ENCODE measurements around the gene TGFBR1. TPM values are rescaled to one million over a fixed set of nuclear protein-coding genes. Genes with fewer than 3 reads are reported as not detected.

The TGFBR1 gene
- total and polyA plus RNA-seq, 10 donors: 8.9 to 60.8 (median 45.4) TPM

- 47 to 74% (median 64%) methylated on average over 2 of the region's 2 CpGs for WGBS, 5 donors
- no peak for TF ChIP-seq POLR2AphosphoS5 (IDR thresholded peaks at IDR 0.05)
- TF ChIP-seq, protein P1, sequence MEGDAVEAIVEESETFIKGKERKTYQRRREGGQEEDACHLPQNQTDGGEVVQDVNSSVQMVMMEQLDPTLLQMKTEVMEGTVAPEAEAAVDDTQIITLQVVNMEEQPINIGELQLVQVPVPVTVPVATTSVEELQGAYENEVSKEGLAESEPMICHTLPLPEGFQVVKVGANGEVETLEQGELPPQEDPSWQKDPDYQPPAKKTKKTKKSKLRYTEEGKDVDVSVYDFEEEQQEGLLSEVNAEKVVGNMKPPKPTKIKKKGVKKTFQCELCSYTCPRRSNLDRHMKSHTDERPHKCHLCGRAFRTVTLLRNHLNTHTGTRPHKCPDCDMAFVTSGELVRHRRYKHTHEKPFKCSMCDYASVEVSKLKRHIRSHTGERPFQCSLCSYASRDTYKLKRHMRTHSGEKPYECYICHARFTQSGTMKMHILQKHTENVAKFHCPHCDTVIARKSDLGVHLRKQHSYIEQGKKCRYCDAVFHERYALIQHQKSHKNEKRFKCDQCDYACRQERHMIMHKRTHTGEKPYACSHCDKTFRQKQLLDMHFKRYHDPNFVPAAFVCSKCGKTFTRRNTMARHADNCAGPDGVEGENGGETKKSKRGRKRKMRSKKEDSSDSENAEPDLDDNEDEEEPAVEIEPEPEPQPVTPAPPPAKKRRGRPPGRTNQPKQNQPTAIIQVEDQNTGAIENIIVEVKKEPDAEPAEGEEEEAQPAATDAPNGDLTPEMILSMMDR (IDR thresholded peaks at IDR 0.05 in 8 of 11, conservative IDR thresholded peaks at IDR 0.05 in 3 of 11): no peak
- no peak for TF ChIP-seq POLR2A (IDR thresholded peaks at IDR 0.05)
Observed at GRCh38 chr9:99155736-99156135, 50.8 kb downstream of the TGFBR1 start.

GRCh38 chr9:99158629-99159028 lies 53.7 kb downstream of the TGFBR1 start:
- H3K36me3 ChIP-seq: peaks cover 0 to 8% (median 0%) of the 10 kb centered on the region in 6 donors
- H3K27ac ChIP-seq: no peak overlapping the region
- peaks cover 0 to 11% (median 1%) of the 10 kb centered on the region in 6 donors for H3K4me1 ChIP-seq
- no peaks in the 10 kb centered on the region for H3K27me3 ChIP-seq (replicated peaks in 1 of 7)
- H3K9me3 ChIP-seq: no peaks in the 10 kb centered on the region
- intact Hi-C loops (cut with DNase I; ENCODE audit: low total_unique reads): no loop called here
- TF ChIP-seq POLR2AphosphoS5 (IDR thresholded peaks at IDR 0.05): no peak
- TF ChIP-seq, protein P1 (IDR thresholded peaks at IDR 0.05 in 8 of 11, conservative IDR thresholded peaks at IDR 0.05 in 3 of 11): no peak
- no peak overlapping the region for H3K4me3 ChIP-seq
- DNase-seq: no peak
- WGBS, 5 donors: 68 to 84% (median 79%) methylated on average over 4 of the region's 4 CpGs

More at GRCh38 chr9:99155736-99156135, 50.8 kb downstream of the TGFBR1 start:
- Histone ChIP-seq H3K9me3 (no peaks in the 10 kb centered on the region), H3K27me3 (replicated peaks in 1 of 7) (no peaks in the 10 kb centered on the region), H3K4me3 (no peak overlapping the region), H3K36me3 (peaks cover 0 to 33% (median 11%) of the 10 kb centered on the region in 6 donors), H3K4me1 (peaks cover 0 to 3% (median 0%) of the 10 kb centered on the region in 6 donors), H3K27ac (no peak overlapping the region)
- DNase-seq: no peak
- intact Hi-C loops (cut with DNase I; ENCODE audit: low total_unique reads): no loop called here

- Histone ChIP-seq H3K4me1 (peaks cover 0 to 11% (median 1%) of the 10 kb centered on the region in 6 donors), H3K27me3 (replicated peaks in 1 of 7) (no peaks in the 10 kb centered on the region), H3K27ac (no peak overlapping the region), H3K4me3 (no peak overlapping the region), H3K9me3 (no peaks in the 10 kb centered on the region), H3K36me3 (no peaks in the 10 kb centered on the region)
- TF ChIP-seq, protein P1 (IDR thresholded peaks at IDR 0.05 in 8 of 11, conservative IDR thresholded peaks at IDR 0.05 in 3 of 11): no peak
- TF ChIP-seq POLR2AphosphoS5 (IDR thresholded peaks at IDR 0.05) (no peak), POLR2A (IDR thresholded peaks at IDR 0.05) (no peak)
- WGBS, 5 donors: 89 to 97% (median 95%) methylated on average over 6 of the region's 6 CpGs
- DNase-seq: no peak
- intact Hi-C loops (cut with DNase I; ENCODE audit: low total_unique reads): no loop called here
Observed at GRCh38 chr9:99160173-99160572, 55.3 kb downstream of the TGFBR1 start.

GRCh38 chr9:99162759-99163364 lies 57.9 kb downstream of the TGFBR1 start:
- no peak for DNase-seq
- WGBS, 5 donors: 32 to 35% (median 34%) methylated on average over 3 of the region's 3 CpGs

More at GRCh38 chr9:99162759-99163364, 57.9 kb downstream of the TGFBR1 start:
- H3K4me1 ChIP-seq: peaks cover 0 to 19% (median 1%) of the 10 kb centered on the region in 6 donors
- H3K36me3 ChIP-seq: no peaks in the 10 kb centered on the region
- no peak overlapping the region for H3K4me3 ChIP-seq
- no peaks in the 10 kb centered on the region for H3K9me3 ChIP-seq
- no peak for TF ChIP-seq POLR2A (IDR thresholded peaks at IDR 0.05)
- TF ChIP-seq, protein P1 (IDR thresholded peaks at IDR 0.05 in 8 of 11, conservative IDR thresholded peaks at IDR 0.05 in 3 of 11): peak in 9 of 11 experiments; percentile 20 to 61 (median 54)
- TF ChIP-seq POLR2AphosphoS5 (IDR thresholded peaks at IDR 0.05): no peak
- no peak overlapping the region for H3K27ac ChIP-seq
- intact Hi-C loops (cut with DNase I; ENCODE audit: low total_unique reads): no loop called here
- H3K27me3 ChIP-seq (replicated peaks in 1 of 7): no peaks in the 10 kb centered on the region
